ENCODE results near the gene THSD4. TPM values are rescaled to one million over a fixed set of nuclear protein-coding genes. Genes with fewer than 3 reads are reported as not detected.

THSD4 gene
- total RNA-seq, 2 donors from 2014 or later, result 71.2 to 150 TPM

GRCh38 chr15:71807691-71808091 is 692.4 kb downstream of the THSD4 start:
- no peak overlapping the region for H3K27ac ChIP-seq
- ATAC-seq (ENCODE audit: insufficient number of reproducible peaks, low FRiP score, low read depth) (no peak), DNase-seq (ENCODE audit: low spot score) (no peak)
- TF ChIP-seq, protein P1, sequence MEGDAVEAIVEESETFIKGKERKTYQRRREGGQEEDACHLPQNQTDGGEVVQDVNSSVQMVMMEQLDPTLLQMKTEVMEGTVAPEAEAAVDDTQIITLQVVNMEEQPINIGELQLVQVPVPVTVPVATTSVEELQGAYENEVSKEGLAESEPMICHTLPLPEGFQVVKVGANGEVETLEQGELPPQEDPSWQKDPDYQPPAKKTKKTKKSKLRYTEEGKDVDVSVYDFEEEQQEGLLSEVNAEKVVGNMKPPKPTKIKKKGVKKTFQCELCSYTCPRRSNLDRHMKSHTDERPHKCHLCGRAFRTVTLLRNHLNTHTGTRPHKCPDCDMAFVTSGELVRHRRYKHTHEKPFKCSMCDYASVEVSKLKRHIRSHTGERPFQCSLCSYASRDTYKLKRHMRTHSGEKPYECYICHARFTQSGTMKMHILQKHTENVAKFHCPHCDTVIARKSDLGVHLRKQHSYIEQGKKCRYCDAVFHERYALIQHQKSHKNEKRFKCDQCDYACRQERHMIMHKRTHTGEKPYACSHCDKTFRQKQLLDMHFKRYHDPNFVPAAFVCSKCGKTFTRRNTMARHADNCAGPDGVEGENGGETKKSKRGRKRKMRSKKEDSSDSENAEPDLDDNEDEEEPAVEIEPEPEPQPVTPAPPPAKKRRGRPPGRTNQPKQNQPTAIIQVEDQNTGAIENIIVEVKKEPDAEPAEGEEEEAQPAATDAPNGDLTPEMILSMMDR (IDR thresholded peaks at IDR 0.05), result no peak
- no peaks in the 10 kb centered on the region for H3K27me3 ChIP-seq (replicated peaks; ENCODE audit: insufficient read depth)
- peaks cover 0 to 23% of the 10 kb centered on the region in 2 donors for H3K4me1 ChIP-seq (ENCODE audit: control insufficient read depth in 1 of 2, low read depth in 2 of 2)
- no peaks in the 10 kb centered on the region for H3K9me3 ChIP-seq
- no peak overlapping the region for H3K4me3 ChIP-seq
- no peaks in the 10 kb centered on the region for H3K36me3 ChIP-seq

DNA sequence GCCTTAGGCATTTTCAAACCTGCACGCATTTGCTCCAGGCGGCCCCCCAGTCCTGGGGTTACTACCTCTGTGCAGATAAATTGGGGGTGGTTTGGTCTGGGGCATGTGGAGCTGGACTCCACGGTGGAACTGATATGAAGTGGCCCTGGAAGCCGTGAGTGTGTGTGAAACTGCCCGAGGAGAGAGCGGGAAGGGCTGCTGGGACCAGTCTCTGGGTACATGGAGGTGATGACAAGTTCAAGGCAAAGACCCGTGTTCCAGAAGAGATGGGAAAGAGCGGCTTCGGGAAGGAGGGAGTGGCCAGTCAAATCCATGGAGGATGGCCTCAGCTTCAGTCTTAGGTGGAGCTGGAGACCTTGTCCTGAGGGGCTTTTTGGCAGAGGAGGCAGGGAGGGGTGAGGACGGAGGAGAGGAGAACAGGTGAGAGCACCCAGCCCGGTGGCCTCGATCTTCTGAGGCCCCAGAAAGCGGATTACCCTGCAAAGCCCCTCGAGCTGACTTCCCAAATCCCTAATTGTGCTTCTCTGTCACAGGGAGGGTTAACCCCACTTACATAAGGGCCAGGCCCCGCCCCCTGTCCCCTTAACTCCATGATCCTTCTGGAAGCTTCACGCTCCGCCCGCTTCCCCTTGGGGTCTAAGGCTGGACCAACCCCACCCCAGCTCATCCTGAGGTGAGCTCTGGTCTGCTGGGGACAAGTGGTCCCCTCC is 693.2 kb downstream of the THSD4 start:
- Histone ChIP-seq H3K36me3 (no peaks in the 10 kb centered on the region), H3K27me3 (replicated peaks; ENCODE audit: insufficient read depth) (no peaks in the 10 kb centered on the region), H3K27ac (no peak overlapping the region), H3K9me3 (no peaks in the 10 kb centered on the region), H3K4me3 (no peak overlapping the region), H3K4me1 (ENCODE audit: control insufficient read depth in 1 of 2, low read depth in 2 of 2) (peaks cover 0 to 23% of the 10 kb centered on the region in 2 donors)
- TF ChIP-seq, protein P1 (IDR thresholded peaks at IDR 0.05), result no peak
- DNase-seq (ENCODE audit: low spot score), result no peak
- ATAC-seq (ENCODE audit: insufficient number of reproducible peaks, low FRiP score, low read depth), result no peak

- TF ChIP-seq, protein P1 (IDR thresholded peaks at IDR 0.05), result no peak
- H3K36me3 ChIP-seq, result no peaks in the 10 kb centered on the region
- H3K27me3 ChIP-seq (replicated peaks; ENCODE audit: insufficient read depth), result no peaks in the 10 kb centered on the region
- H3K4me1 ChIP-seq (ENCODE audit: control insufficient read depth in 1 of 2, low read depth in 2 of 2), result peaks cover 0 to 23% of the 10 kb centered on the region in 2 donors
- no peak for ATAC-seq (ENCODE audit: insufficient number of reproducible peaks, low FRiP score, low read depth)
- DNase-seq (ENCODE audit: low spot score), result no peak
- no peaks in the 10 kb centered on the region for H3K9me3 ChIP-seq
- no peak overlapping the region for H3K4me3 ChIP-seq
- H3K27ac ChIP-seq, result no peak overlapping the region
Measured at GRCh38 chr15:71809346-71809745, 694.1 kb downstream of the THSD4 start.

DNA sequence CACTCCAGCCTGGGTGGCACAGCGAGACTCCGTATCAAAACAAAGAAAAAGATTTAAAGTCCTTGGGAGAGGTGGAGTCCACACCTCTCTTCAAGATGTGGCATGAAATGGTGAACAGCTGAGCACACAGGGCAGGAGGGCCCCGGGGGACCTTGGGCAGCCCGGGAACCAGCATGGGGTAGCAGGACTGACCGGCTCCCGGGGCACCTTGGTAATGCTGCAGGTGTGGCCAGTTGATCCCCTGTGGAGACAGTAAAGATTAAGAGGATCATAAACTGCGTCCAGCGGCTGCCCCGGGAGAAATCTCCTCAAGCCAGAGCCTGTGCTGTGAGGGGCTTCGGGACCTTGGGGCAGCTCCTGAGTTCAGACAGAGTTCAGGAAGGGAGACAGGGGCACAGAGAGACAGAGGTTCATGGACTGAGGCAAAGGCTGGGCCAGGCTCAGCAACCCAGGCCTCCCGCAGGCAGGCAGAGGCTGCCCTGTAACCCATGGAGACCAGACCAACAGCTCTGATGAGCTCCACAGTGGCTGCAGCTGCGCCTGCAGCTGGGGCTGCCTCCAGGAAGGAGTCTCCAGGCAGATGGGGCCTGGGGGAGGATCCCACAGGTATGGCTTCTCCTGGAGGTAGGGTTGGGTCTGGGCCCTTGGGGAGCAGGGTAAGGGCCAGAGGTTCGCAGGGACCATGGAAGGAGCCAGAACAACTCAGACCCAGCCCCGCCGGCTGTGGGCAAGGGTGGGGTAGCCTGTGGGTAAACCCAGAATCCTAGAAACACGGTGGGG is 695.2 kb downstream of the THSD4 start, which contains the start of gene NR2E3:
Gene NR2E3 (plus strand): TSS at position 299 of the 780 bp plus-strand sequence. CDS start 190 bp downstream, at position 489.
- Histone ChIP-seq H3K36me3 (no peaks in the 10 kb centered on the region), H3K4me1 (ENCODE audit: control insufficient read depth in 1 of 2, low read depth in 2 of 2) (peaks cover 0 to 23% of the 10 kb centered on the region in 2 donors), H3K27ac (no peak within 1 kb of the TSS), H3K9me3 (no peaks in the 10 kb centered on the region), H3K27me3 (replicated peaks; ENCODE audit: insufficient read depth) (no peaks in the 10 kb centered on the region), H3K4me3 (no peak within 1 kb of the TSS)
- no peak for DNase-seq (ENCODE audit: low spot score)
- ATAC-seq (ENCODE audit: insufficient number of reproducible peaks, low FRiP score, low read depth), result no peak
- TF ChIP-seq, protein P1 (IDR thresholded peaks at IDR 0.05), result no peak

DNA sequence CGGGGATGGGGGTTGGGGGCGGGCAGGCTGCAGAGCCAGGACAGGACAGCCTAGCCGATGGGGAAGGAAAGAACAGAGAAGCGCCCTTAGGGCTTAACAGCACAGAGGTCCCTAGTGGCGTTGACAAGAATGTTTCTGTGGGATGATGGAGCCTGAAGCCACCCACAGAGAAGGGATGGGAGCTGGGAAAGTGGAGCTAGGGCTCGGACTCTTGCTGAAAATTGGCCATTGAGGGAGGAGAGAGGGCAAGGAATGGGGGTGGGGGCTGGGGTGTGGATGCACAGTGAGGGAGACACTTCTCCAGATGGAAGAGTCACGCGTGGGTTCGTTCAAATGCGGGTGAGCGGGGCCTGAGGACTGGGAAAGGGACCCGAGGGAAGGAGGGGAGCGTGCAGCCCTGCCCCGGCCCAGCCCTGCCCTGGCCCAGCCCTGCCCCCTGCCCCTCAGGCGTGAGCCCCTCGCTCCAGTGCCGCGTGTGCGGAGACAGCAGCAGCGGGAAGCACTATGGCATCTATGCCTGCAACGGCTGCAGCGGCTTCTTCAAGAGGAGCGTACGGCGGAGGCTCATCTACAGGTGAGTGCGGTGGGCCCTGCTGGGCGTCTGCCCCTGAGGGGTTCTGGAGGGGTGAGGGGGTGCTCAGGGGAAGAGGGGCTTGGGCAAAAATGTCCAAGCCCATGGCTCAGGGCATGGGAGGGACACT is 695.9 kb downstream of the THSD4 start:
- no peaks in the 10 kb centered on the region for H3K9me3 ChIP-seq
- no peak overlapping the region for H3K4me3 ChIP-seq
- ATAC-seq (ENCODE audit: insufficient number of reproducible peaks, low FRiP score, low read depth), result no peak
- no peaks in the 10 kb centered on the region for H3K27me3 ChIP-seq (replicated peaks; ENCODE audit: insufficient read depth)
- no peak overlapping the region for H3K27ac ChIP-seq
- TF ChIP-seq, protein P1 (IDR thresholded peaks at IDR 0.05), result no peak
- DNase-seq (ENCODE audit: low spot score), result no peak
- no peaks in the 10 kb centered on the region for H3K36me3 ChIP-seq
- H3K4me1 ChIP-seq (ENCODE audit: control insufficient read depth in 1 of 2, low read depth in 2 of 2), result peaks cover 0 to 20% of the 10 kb centered on the region in 2 donors

Data from thoracic aorta (tissue), 2 donors.